Stimulated activated CD8-positive, alpha-beta memory T cell treated with anti-CD3 and anti-CD28 coated beads, Interleukin-12 subunit alpha, Interleukin-12 subunit beta, amount 100 ng/mL, for 24 hours (primary cell): ENCODE data around the gene GRK1.
"Not testable (repeated sequence)": the region's sequence is repeated elsewhere in the genome, so short reads cannot be mapped to it uniquely, and the experiment has no call there.

ENCODE experiments used
- DNase-seq: peaks from one replicate; pipeline ENCODE4 v3.0.0-alpha.2; 2020; ENCODE audit errors: extremely low read depth

GRK1 gene

GRCh38 chr13:113666951-113667701 is at the start of gene GRK1:
TSS of gene GRK1 (plus strand) at chr13:113667219. CDS start at chr13:113667387, 168 bp downstream.
- DNase-seq, result no peak

- no peak for DNase-seq
Observed at GRCh38 chr13:113617961-113618360, 49.1 kb upstream of the GRK1 start.

- DNase-seq, result no peak
Observed at GRCh38 chr13:113618455-113618854, 48.6 kb upstream of the GRK1 start.

- no peak for DNase-seq
Observed at GRCh38 chr13:113620036-113620796, 46.8 kb upstream of the GRK1 start.

- DNase-seq, result no peak
Observed at GRCh38 chr13:113621046-113621445, 46.0 kb upstream of the GRK1 start.

GRCh38 chr13:113621498-113621897 is 45.5 kb upstream of the GRK1 start:
- DNase-seq, result not testable (repeated sequence)

GRCh38 chr13:113621986-113622550 is 45.0 kb upstream of the GRK1 start:
- DNase-seq, result not testable (repeated sequence)

- DNase-seq, result no peak
Observed at GRCh38 chr13:113622791-113623490, 44.1 kb upstream of the GRK1 start.

- DNase-seq, result no peak
Observed at GRCh38 chr13:113623491-113624234, 43.4 kb upstream of the GRK1 start.

- no peak for DNase-seq
Observed at GRCh38 chr13:113624235-113624587, 42.8 kb upstream of the GRK1 start.

- DNase-seq, result not testable (repeated sequence)
Observed at GRCh38 chr13:113624640-113625304, 42.2 kb upstream of the GRK1 start.

- DNase-seq, result no peak
Observed at GRCh38 chr13:113625965-113626721, 40.9 kb upstream of the GRK1 start.

GRCh38 chr13:113627136-113627535 is 39.9 kb upstream of the GRK1 start:
- no peak for DNase-seq

GRCh38 chr13:113628291-113629270 is 38.4 kb upstream of the GRK1 start:
- no peak for DNase-seq

GRCh38 chr13:113629866-113630265 is 37.2 kb upstream of the GRK1 start:
- DNase-seq, result no peak

- no peak for DNase-seq
Observed at GRCh38 chr13:113630296-113630695, 36.7 kb upstream of the GRK1 start.

GRCh38 chr13:113630804-113631203 is 36.2 kb upstream of the GRK1 start:
- DNase-seq, result no peak

- DNase-seq, result no peak
Observed at GRCh38 chr13:113631341-113632095, 35.5 kb upstream of the GRK1 start.
